ENCODE data around the gene TAX1BP1.

- no peak for TF ChIP-seq CTCF (IDR thresholded peaks at IDR 0.05)
- TF ChIP-seq POLR2A (IDR thresholded peaks at IDR 0.05): no peak
Observed at GRCh38 chr7:27825891-27826290, 85.9 kb downstream of the TAX1BP1 start.
